Nephron (organoid): ENCODE results near the gene LPP.

ENCODE experiments used
- H3K27ac Mint-ChIP-seq, 3 experiments: 2 replicates each; pipeline ENCODE4 v1.8.0; 2020; ENCODE audit warnings: mixed read lengths in 3 of 3, mild to moderate bottlenecking in 2 of 3, moderate library complexity in 1 of 3
- H3K27me3 Mint-ChIP-seq: 2 replicates; pipeline ENCODE4 v1.8.0; 2021; ENCODE audit warnings: low read depth, mild to moderate bottlenecking, moderate library complexity, mixed read lengths
- H3K36me3 Mint-ChIP-seq: 2 replicates; pipeline ENCODE4 v1.8.0; 2020; ENCODE audit warnings: low read depth, mixed read lengths
- H3K4me1 Mint-ChIP-seq: 2 replicates; pipeline ENCODE4 v1.8.0; 2020; ENCODE audit warnings: mixed read lengths
- H3K4me3 Mint-ChIP-seq, 3 experiments: 2 replicates each; pipeline ENCODE4 v1.8.0; 2020; ENCODE audit warnings: mild to moderate bottlenecking in 3 of 3, mixed read lengths in 3 of 3, moderate library complexity in 2 of 3
- H3K9me3 Mint-ChIP-seq: 2 replicates; pipeline ENCODE4 v1.8.0; 2020; ENCODE audit warnings: mixed read lengths
- TF ChIP-seq, protein P1 (sequence below), 3 experiments: fragments of 200-600 bp; sonication (generic); IDR thresholded peaks; one replicate each; pipeline ENCODE4 v1.5.0; 2021; ENCODE audit warnings: antibody characterized with exemption in 3 of 3; ENCODE audit not compliant: unreplicated experiment in 3 of 3

Gene LPP

DNA sequence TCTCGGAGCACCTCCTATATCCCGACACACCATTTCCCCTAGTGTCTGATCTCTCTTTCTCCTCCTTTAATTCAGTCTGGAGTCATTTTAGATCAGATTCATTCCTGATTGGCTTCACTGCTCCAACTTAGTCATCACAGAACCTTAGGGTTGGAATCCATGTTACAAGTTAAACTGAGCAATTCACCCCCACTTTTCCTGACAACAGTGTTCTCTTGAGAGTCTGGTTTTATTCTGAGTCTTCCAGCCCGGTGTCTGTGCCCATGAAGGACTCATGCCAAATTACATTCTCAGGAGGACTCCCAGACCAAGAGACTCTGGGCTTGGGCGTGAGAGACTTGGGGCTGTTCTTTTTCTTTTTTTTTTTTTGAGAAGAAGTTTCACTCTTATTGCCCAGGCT is 57.5 kb downstream of the LPP start:
- H3K27me3 Mint-ChIP-seq, result no peaks in the 10 kb centered on the region
- H3K27ac Mint-ChIP-seq, result no peak overlapping the region
- TF ChIP-seq, protein P1, sequence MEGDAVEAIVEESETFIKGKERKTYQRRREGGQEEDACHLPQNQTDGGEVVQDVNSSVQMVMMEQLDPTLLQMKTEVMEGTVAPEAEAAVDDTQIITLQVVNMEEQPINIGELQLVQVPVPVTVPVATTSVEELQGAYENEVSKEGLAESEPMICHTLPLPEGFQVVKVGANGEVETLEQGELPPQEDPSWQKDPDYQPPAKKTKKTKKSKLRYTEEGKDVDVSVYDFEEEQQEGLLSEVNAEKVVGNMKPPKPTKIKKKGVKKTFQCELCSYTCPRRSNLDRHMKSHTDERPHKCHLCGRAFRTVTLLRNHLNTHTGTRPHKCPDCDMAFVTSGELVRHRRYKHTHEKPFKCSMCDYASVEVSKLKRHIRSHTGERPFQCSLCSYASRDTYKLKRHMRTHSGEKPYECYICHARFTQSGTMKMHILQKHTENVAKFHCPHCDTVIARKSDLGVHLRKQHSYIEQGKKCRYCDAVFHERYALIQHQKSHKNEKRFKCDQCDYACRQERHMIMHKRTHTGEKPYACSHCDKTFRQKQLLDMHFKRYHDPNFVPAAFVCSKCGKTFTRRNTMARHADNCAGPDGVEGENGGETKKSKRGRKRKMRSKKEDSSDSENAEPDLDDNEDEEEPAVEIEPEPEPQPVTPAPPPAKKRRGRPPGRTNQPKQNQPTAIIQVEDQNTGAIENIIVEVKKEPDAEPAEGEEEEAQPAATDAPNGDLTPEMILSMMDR (IDR thresholded peaks at IDR 0.05; ENCODE audit: unreplicated experiment in 3 of 3), result no peak
- H3K9me3 Mint-ChIP-seq, result no peaks in the 10 kb centered on the region
- H3K36me3 Mint-ChIP-seq, result peaks cover 13% of the 10 kb centered on the region
- no peak overlapping the region for H3K4me3 Mint-ChIP-seq
- H3K4me1 Mint-ChIP-seq, result peaks cover 29% of the 10 kb centered on the region

DNA sequence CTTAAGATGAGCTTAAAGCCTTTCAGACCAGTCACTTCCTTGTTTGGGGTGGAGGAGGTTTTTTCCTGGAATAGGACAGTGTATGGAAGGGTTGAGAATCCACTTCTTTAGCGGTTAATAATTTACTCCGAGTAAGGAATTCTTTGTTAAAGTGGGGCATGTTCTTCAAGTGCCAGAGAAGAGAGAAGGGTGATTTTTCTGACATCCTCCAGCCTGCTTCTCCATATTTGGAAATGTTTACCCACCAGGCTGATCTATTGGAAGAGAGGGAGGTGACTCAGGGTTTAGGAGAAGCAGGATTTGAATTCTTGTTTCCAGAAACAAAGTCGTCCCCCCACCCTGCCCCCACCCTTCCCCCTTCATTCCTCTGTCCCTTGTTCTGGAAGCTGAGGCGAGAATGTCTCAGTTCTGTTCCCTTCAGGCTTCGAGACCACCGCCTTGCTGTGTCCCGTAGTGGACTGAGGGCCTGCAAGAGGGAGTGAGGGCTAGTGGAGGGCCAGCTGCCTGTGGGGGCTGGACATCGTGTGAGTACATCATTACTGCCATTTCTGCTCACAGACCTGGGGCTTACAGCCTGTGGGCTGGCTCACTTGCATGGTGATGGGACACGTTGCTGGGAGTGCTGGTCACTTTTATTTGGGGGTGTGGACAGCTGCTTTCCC is 58.5 kb downstream of the LPP start:
- Mint-ChIP-seq H3K36me3 (peaks cover 13% of the 10 kb centered on the region), H3K4me3 (no peak overlapping the region), H3K27me3 (no peaks in the 10 kb centered on the region), H3K27ac (peak overlapping the region; percentile 9 to 90 (median 80)), H3K4me1 (peaks cover 29% of the 10 kb centered on the region), H3K9me3 (no peaks in the 10 kb centered on the region)
- TF ChIP-seq, protein P1 (IDR thresholded peaks at IDR 0.05; ENCODE audit: unreplicated experiment in 3 of 3), result no peak

DNA sequence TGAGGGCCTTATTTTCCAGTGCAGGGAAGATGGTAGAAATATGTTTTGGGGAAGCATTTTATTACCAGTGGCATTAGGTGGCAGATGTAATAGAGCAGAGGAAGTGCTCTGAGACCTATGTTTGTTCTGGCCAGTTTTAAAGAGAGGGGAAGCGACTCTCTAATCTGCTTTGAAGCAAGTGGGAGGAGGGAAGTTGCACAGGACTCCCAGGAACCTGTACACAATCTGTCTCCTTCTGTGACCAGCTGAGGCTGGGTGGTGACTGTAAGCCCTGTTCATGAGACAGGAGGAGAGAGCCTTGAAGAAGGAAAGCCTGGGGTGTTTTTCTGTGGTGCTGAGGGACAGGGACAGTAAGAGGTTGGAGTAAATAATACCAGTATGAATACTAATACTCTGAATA is 60.5 kb downstream of the LPP start:
- Mint-ChIP-seq H3K36me3 (peaks cover 11% of the 10 kb centered on the region), H3K9me3 (no peaks in the 10 kb centered on the region), H3K27me3 (no peaks in the 10 kb centered on the region), H3K4me1 (peaks cover 13% of the 10 kb centered on the region), H3K27ac (no peak overlapping the region), H3K4me3 (no peak overlapping the region)
- TF ChIP-seq, protein P1 (IDR thresholded peaks at IDR 0.05; ENCODE audit: unreplicated experiment in 3 of 3), result no peak

DNA sequence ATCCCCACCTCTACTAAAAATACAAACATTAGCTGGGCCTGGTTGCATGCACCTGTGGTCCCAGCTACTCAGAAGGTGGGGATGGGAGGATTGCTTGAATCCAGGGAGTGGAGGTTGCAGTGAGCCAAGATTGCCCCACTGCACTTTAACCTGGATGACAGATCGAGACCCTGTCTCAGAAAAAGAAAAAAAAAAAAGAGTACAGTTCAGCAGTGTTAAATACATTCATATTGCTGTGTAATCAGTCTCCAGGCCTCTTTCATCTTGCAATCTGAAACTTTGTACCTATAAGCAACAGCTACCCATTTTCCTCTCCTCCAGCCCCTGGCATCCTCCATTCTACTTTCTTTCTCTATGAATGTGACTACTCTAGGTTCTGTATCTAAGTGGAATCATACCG is 61.2 kb downstream of the LPP start:
- Mint-ChIP-seq H3K36me3 (peaks cover 9% of the 10 kb centered on the region), H3K4me1 (peaks cover 13% of the 10 kb centered on the region), H3K27me3 (no peaks in the 10 kb centered on the region), H3K9me3 (no peaks in the 10 kb centered on the region), H3K27ac (no peak overlapping the region), H3K4me3 (no peak overlapping the region)
- TF ChIP-seq, protein P1 (IDR thresholded peaks at IDR 0.05; ENCODE audit: unreplicated experiment in 3 of 3), result no peak

DNA sequence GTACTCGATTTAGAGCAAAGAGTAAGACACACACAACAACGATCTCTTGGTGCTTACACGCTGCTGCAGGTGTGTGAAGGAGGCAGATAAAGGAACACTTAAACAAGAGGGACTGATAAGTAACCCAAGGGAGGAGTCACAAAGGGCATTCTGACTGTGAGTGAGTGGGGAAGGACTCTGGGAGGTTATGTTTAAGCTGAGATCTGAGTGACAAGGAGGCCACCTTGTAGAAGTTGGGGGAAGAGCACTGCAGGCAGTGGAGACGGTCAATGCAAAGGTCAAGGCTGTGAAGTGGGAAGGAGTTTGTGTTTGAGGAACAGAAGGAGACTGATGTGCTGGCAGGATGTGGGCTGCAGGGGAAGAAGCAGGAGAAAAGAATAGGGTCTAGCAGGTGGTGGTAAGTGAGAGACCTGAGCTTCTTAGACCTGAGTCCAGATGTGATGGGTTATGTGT is 63.1 kb downstream of the LPP start:
- Mint-ChIP-seq H3K27ac (peak overlapping the region in 1 of 3 experiments; percentile 22), H3K36me3 (peaks cover 7% of the 10 kb centered on the region)

More for the DNA sequence above, 63.1 kb downstream of the LPP start:
- H3K4me1 Mint-ChIP-seq, result peaks cover 13% of the 10 kb centered on the region
- no peak overlapping the region for H3K4me3 Mint-ChIP-seq
- TF ChIP-seq, protein P1 (IDR thresholded peaks at IDR 0.05; ENCODE audit: unreplicated experiment in 3 of 3), result no peak
- no peaks in the 10 kb centered on the region for H3K9me3 Mint-ChIP-seq
- no peaks in the 10 kb centered on the region for H3K27me3 Mint-ChIP-seq
